GM21526 (cell line): ENCODE results near the gene DCAF10.
"Not testable (repeated sequence)": the region's sequence is repeated elsewhere in the genome, so short reads cannot be mapped to it uniquely, and the experiment has no call there.

Experiments used
- ATAC-seq: cut with Tn5 transposase; IDR thresholded peaks from one replicate; pipeline ENCODE4 v1.9.1; 2021; ENCODE audit warnings: moderate library complexity; ENCODE audit not compliant: unreplicated experiment, low FRiP score

The DCAF10 gene

DNA sequence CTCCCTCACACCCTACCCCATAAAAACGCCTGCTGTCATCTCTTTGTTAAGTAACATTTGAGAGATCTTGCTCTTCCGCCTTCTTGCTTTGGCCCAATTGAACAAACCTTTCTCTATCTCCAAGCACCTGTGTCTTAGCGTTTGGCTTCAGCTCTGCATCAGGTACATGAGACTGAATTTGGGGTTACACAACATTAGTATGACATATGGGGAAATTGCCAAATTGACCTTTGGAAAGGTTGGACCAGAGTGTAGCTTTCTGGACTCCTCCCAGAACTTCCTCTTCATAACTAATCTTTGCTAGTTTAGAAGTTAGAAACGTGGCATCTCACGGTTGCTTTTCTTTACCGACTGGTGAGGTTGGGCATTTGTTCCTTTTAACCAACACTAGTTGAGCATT, 12.3 kb upstream of the DCAF10 start:
- no peak for ATAC-seq

DNA sequence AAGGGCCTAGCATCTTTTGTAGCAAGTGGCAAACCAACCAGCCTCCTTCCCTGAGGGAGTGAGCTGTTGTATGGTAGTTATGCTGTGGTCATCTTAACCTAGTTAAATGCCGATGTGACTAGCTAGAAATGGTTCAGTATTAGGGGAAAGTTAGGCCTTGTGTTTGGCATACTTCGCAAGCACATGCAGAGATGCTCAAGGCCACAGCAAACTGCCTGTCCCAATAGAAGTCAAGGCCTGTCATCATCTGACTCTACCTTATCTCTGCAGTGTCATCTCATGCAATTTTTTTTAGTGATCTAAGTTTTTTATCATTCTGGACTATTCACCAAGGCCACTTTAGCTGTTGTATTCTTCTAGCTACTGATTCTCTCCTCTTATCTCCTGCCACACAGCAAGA, 10.5 kb upstream of the DCAF10 start:
- no peak for ATAC-seq

DNA sequence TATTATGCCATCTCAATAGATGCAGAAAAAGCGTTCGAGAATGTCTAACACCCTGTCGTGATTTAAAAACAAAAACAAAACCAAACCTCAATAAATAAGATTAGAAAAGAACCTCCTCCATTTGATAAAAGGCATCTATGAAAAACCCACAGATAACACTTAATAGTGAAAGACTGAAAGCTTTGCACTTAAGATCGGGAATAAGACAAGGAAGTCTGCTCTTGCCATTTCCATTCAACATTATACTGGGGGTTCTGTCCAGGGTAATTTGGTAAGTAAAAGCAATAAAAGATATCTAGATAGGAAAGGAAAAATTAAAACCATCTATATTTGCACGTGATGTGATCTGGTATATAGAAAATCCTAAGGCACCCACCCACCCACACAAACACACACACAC, 8.5 kb upstream of the DCAF10 start:
- no peak for ATAC-seq

GRCh38 chr9:37796232-37796631, 4.4 kb upstream of the DCAF10 start:
- ATAC-seq, result no peak

DNA sequence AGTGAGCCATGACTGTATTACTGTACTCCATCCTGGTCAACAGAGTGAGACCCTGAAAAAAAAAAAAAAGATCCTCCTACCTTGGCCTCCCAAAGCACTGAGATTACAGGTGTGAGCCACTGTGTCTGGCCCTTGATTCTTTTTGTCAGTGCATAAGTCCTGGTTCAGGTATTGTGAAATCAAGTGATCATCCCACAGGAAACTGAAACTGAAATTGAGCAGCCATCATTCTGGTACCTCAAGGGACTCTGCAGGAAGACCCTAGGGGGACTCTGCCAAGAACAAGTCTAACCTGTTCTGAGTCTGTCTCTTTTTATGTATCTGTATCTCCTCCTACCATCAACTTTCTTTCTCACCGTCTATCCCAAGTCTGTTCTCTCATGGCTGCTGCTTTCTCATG, 1.9 kb upstream of the DCAF10 start:
- ATAC-seq, result no peak

DNA sequence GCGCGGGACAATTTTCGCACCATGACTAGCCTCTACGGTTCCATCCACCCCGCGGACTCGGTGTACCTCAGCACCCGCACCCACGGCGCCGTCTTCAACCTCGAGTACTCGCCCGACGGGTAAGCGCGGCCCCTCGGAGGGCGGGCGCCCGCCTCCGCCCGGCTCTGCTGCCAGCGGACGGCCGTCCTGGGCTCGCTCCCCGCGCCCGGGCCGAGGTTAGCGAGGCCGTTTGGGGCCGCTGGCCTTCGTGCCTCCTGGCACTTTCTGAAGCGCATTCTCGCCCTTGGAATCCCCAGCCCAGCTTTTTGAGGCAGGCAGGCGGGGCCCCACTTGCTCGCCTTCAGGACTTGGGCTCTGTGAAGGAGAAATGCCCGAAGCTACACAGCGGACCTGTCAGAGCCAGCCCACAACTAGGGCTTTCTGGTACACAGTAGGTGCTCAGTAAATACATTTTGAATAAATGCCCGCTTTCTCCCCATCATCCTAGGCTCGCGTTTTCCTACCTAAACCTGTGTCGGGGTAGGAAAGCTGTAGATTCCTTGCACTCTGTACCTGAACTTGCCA, 772 bp downstream of the DCAF10 start:
- peak; percentile 47 for ATAC-seq

- ATAC-seq, result no peak
Observed at GRCh38 chr9:37801959-37802711, 1.5 kb downstream of the DCAF10 start.

- no peak for ATAC-seq
Observed at GRCh38 chr9:37806271-37806670, 5.7 kb downstream of the DCAF10 start.

GRCh38 chr9:37809676-37810075, 9.1 kb downstream of the DCAF10 start:
- not testable (repeated sequence) for ATAC-seq

GRCh38 chr9:37811906-37812476, 11.4 kb downstream of the DCAF10 start:
- no peak for ATAC-seq

DNA sequence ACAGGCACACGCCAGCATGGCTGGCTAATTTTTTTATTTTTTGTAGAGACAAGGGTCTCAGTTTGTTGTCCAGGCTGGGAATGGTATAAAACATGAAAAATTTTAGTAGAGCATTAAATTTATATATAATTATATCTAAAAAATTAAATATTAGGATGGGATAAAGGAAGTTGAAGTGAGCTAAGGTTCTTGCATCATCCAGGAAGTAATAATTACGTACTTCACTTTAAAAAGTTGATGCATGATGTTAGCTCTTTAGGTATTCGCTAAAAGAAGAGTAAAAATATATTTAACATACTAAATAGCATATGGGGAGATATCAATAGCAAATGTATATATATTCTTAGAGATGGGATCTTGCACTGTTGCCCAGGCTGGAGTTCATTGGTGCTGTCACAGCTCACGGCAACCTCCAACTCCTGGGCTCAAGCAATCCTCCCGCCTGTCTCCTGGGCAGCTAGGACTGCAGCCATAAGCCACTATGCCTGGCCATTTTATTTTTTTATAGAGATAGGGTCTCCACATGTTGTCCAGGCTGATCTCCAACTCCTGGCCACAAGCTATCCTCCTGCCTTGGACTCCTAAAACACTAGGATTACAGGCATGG, 12.3 kb downstream of the DCAF10 start:
- ATAC-seq, result no peak

DNA sequence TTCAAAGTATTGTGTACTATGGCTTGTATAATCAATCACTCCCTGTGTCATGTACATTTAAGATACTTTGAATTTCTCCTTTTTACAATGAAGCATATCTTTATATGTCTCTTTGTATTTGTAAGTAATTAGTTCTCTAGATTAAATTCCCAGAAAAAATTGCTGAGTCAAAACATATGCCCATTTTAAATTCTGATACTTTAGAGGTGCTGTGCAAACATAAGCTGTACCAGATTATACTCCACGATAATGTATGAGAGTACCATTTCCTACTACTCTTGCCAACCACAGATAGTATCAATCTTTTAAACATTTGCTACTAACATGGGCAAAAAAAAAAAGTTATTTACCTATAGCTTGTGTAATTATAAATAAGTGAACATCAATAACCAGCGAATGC, 18.3 kb downstream of the DCAF10 start:
- ATAC-seq, result no peak

DNA sequence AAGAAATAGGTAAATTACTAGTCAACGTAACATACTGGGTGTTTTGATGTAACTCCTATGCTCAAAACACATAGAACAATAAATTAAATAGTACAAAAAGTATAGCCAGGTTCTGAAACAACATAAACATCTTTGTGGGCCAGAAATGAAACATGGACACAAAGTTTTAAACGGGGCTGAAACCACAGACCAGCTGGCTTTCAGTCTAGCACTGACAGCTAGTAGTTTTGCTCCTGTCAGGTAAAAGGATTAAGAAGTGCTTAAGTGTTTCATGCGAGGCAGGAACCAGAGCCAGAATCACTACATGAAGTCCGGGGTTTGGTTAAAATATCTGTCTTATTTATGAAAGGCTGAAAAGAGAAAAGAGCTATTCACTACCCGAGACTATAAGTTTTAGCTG, 19.5 kb downstream of the DCAF10 start:
- peak; percentile 58 for ATAC-seq

DNA sequence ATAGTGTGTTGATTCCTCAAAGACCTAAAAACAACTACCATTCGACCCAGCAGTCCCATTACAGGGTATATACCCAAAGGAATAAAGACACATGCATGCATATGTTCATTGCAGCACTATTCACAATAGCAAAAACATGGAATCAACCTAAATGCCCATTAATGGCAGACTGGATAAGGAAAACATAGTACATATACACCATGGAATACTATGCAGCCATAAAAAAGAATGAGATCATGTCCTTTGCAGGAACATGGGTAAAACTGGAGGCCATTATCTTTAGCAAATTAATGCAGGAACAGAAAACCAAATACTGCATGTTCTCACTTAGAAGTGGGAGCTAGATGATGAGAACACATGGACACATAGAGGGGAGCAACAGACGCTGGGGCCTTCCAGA, 24.6 kb downstream of the DCAF10 start:
- ATAC-seq, result not testable (repeated sequence)

- ATAC-seq, result no peak
Observed at GRCh38 chr9:37827483-37828165, 27.0 kb downstream of the DCAF10 start.

- ATAC-seq, result no peak
Observed at GRCh38 chr9:37835821-37836220, 35.2 kb downstream of the DCAF10 start.

- ATAC-seq, result peak; percentile 89
Observed at GRCh38 chr9:37836386-37836785, 35.8 kb downstream of the DCAF10 start.

DNA sequence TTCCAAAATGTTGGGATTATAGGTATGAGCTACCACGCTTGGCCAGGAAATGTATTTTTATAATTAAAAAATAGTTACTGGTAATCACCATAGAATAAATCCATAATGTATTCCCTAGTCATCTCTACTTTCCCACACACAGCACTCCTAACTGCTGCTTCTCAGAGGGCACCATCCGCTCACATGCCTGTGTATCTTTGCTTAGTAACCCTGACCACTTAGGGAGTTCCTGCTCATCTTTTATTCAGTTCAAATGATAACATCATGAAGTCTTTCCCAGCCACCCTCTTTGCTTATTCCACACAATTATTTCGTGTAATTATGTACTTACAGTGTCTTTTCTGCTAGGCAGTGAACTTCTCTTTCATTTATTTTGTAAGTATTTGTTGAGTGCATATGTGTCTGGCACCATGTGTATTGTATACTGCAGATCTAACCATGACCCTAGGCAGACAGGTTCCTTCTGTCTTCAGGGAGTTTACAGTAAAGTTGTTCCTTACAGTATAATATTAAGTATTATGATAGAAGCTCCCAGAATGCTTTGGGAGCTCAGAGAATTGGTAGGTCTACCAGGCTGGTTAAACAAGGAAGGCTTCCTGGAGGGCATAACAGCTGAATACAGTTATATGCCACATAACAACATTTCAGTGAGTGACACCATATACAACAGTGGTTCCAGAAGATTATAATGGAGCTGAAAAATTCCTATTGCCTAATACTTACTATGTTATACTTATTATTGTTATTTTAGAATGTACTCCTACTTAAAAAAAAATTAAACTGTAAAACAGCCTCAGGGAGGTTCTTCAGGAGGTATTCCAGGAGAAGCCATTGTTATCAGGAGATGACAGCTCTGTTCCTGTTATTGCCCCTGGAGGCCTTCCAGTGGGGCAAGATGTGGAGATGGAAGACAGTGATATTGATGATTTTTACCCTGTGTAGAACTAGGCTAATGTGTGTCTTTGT, 39.2 kb downstream of the DCAF10 start:
- no peak for ATAC-seq

- no peak for ATAC-seq
Observed at GRCh38 chr9:37840560-37841194, 40.1 kb downstream of the DCAF10 start.

DNA sequence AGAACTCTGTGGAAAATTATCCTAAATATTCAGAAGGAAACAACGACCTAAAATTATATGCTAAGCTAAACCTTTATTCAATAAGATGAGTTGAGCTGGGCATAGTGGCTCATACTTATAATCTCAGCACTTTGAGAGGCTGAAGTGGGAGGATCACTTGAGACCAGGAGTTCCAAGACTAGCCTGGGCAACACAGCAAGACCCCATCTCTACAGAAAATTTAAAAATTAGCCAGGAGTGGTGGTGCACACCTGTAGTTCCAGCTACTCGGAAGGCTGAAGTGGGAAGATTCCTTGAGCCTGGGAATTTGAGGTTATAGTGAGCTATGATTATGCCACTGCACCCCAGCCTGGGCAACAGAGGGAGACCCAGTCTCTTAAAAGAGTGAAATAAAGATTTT, 51.6 kb downstream of the DCAF10 start:
- no peak for ATAC-seq
